ENCODE data around the gene CCDC187.
"Not testable (repeated sequence)": the region's sequence is repeated elsewhere in the genome, so short reads cannot be mapped to it uniquely, and the experiment has no call there.

DNA sequence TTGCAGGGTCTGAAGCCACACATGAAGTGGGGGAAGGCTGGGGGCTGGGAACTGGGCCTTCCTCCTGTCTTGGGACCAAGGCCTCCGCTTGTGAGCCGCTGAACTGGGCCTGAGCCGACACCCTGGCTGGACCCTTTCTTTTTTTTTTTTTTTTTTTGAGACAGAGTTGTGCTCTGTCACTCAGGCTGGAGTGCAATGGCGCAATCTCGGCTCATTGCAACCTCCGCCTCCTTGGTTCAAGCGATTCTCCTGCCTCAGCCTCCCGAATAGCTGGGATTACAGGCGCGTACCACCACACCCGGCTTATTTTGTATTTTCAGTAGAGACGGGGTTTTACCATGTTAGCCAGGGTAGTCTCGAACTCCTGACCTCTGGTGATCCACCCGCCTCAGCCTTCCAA, 15.3 kb upstream of the CCDC187 start:
- not testable (repeated sequence) for TF ChIP-seq POLR2AphosphoS5 (IDR thresholded peaks at IDR 0.05)
- TF ChIP-seq, protein P1, sequence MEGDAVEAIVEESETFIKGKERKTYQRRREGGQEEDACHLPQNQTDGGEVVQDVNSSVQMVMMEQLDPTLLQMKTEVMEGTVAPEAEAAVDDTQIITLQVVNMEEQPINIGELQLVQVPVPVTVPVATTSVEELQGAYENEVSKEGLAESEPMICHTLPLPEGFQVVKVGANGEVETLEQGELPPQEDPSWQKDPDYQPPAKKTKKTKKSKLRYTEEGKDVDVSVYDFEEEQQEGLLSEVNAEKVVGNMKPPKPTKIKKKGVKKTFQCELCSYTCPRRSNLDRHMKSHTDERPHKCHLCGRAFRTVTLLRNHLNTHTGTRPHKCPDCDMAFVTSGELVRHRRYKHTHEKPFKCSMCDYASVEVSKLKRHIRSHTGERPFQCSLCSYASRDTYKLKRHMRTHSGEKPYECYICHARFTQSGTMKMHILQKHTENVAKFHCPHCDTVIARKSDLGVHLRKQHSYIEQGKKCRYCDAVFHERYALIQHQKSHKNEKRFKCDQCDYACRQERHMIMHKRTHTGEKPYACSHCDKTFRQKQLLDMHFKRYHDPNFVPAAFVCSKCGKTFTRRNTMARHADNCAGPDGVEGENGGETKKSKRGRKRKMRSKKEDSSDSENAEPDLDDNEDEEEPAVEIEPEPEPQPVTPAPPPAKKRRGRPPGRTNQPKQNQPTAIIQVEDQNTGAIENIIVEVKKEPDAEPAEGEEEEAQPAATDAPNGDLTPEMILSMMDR (IDR thresholded peaks at IDR 0.05), result not testable (repeated sequence)
